HEK293T (cell line): ENCODE data around the gene DLEC1.

Experiments used
- FOXA1 ChIP-seq: fragments of 450-650 bp; IDR thresholded peaks from 2 replicates; pipeline ENCODE4 v1.6.1; 2016; ENCODE audit warnings: mild to moderate bottlenecking
- FOXK2 ChIP-seq: fragments of 450-650 bp; IDR thresholded peaks from 2 replicates; pipeline ENCODE4 v1.6.1; 2016; ENCODE audit warnings: mild to moderate bottlenecking
- FOXM1 ChIP-seq: fragments of 450-650 bp; IDR thresholded peaks from 2 replicates; pipeline ENCODE4 v1.6.1; 2017; ENCODE audit warnings: mild to moderate bottlenecking, borderline replicate concordance
- NFRKB ChIP-seq: fragments of 450-650 bp; IDR thresholded peaks from 2 replicates; pipeline ENCODE4 v1.6.1; 2016; ENCODE audit warnings: mild to moderate bottlenecking, moderate library complexity
- SUZ12 ChIP-seq: fragments of 450-650 bp; IDR thresholded peaks from 2 replicates; pipeline ENCODE4 v1.6.1; 2016; ENCODE audit warnings: mild to moderate bottlenecking
- TARDBP ChIP-seq: fragments of 450-650 bp; IDR thresholded peaks from 2 replicates; pipeline ENCODE4 v1.6.1; 2016
- ZNF384 ChIP-seq: fragments of 450-650 bp; IDR thresholded peaks from 2 replicates; pipeline ENCODE4 v1.6.1; 2016
- TF ChIP-seq, protein P1 (sequence below): fragments of 450-650 bp; IDR thresholded peaks from 2 replicates; pipeline ENCODE4 v1.6.1; 2016

GRCh38 chr3:38003817-38004414, 35.1 kb upstream of the DLEC1 start:
- no peak for TF ChIP-seq ZNF384
- no peak for TF ChIP-seq FOXA1
- no peak for TF ChIP-seq SUZ12
- no peak for TF ChIP-seq TARDBP
- TF ChIP-seq NFRKB = no peak
- TF ChIP-seq FOXM1 = no peak
- no peak for TF ChIP-seq FOXK2
- TF ChIP-seq, protein P1, sequence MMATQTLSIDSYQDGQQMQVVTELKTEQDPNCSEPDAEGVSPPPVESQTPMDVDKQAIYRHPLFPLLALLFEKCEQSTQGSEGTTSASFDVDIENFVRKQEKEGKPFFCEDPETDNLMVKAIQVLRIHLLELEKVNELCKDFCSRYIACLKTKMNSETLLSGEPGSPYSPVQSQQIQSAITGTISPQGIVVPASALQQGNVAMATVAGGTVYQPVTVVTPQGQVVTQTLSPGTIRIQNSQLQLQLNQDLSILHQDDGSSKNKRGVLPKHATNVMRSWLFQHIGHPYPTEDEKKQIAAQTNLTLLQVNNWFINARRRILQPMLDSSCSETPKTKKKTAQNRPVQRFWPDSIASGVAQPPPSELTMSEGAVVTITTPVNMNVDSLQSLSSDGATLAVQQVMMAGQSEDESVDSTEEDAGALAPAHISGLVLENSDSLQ = no peak
